CD14-positive monocyte (primary cell): ENCODE results near the gene PSMA6. TPM values are rescaled to one million over a fixed set of nuclear protein-coding genes. Genes with fewer than 3 reads are reported as not detected.
A peak's percentile ranks its signal among the peaks of the same experiment; 100 is the strongest.

Source experiments
- DNase-seq, 3 donors: peaks; one replicate each; pipeline ENCODE4 v3.0.0-alpha.2; 2011 to 2022
- H2AFZ ChIP-seq: 2 replicates; pipeline ENCODE4 v1.6.0; 2012; ENCODE audit warnings: mild to moderate bottlenecking, low read depth, low read length, inconsistent platforms; ENCODE audit not compliant: insufficient read depth, poor library complexity, severe bottlenecking
- H3K27ac ChIP-seq, 2 donors: 1 replicate in 1 of 2; 2 replicates in 1 of 2; pipeline ENCODE4 v1.5.1; 2012 to 2013; ENCODE audit warnings: low read length in 2 of 2, control low read depth in 1 of 2, inconsistent platforms in 1 of 2, low read depth in 1 of 2, mild to moderate bottlenecking in 1 of 2
- H3K27me3 ChIP-seq, 2 donors: one replicate each; pipeline versions ENCODE4 v1.6.0 to v1.6.1; 2011 to 2013; ENCODE audit warnings: low read length in 2 of 2; ENCODE audit not compliant: control insufficient read depth in 2 of 2, insufficient read depth in 2 of 2
- H3K36me3 ChIP-seq, 2 donors: replicated peaks in 1 of 2; 1 replicate in 1 of 2; 2 replicates in 1 of 2; pipeline versions ENCODE4 v1.5.1 to v1.6.1; 2012 to 2013; ENCODE audit warnings: low read length in 2 of 2, control low read depth in 1 of 2, inconsistent platforms in 1 of 2, mild to moderate bottlenecking in 1 of 2; ENCODE audit not compliant: insufficient read depth in 2 of 2, control insufficient read depth in 1 of 2
- H3K4me1 ChIP-seq, 2 donors: 1 replicate in 1 of 2; 2 replicates in 1 of 2; pipeline versions ENCODE4 v1.5.1 to v1.6.1; 2012 to 2013; ENCODE audit warnings: low read length in 2 of 2, control low read depth in 1 of 2, inconsistent platforms in 1 of 2, mild to moderate bottlenecking in 1 of 2, moderate library complexity in 1 of 2; ENCODE audit not compliant: insufficient read depth in 2 of 2, control insufficient read depth in 1 of 2
- H3K4me2 ChIP-seq: replicated peaks from 2 replicates; pipeline ENCODE3; 2012; ENCODE audit warnings: low read length, moderate library complexity, mild to moderate bottlenecking; ENCODE audit not compliant: poor library complexity, severe bottlenecking; ENCODE audit errors: extremely low read depth
- H3K4me3 ChIP-seq, 3 experiments: fragments of 200-600 bp in 1 of 3; sonication (generic) in 1 of 3; replicated peaks in 1 of 3; 1 replicate in 2 of 3; 2 replicates in 1 of 3; pipeline ENCODE4 v1.5.1; 2011 to 2013; ENCODE audit warnings: low read length in 3 of 3, mild to moderate bottlenecking in 3 of 3, control low read depth in 2 of 3, low read depth in 2 of 3, inconsistent platforms in 1 of 3, moderate library complexity in 1 of 3
- H3K79me2 ChIP-seq: 2 replicates; pipeline ENCODE4 v1.6.0; 2012; ENCODE audit warnings: mild to moderate bottlenecking, control low read depth, inconsistent platforms, low read length, moderate library complexity; ENCODE audit not compliant: insufficient read depth
- H3K9ac ChIP-seq: 2 replicates; pipeline ENCODE4 v1.6.0; 2017; ENCODE audit warnings: low read length, mild to moderate bottlenecking; ENCODE audit not compliant: insufficient read depth, poor library complexity, severe bottlenecking
- H3K9me3 ChIP-seq, 2 donors: replicated peaks in 1 of 2; 1 replicate in 1 of 2; 2 replicates in 1 of 2; pipeline versions ENCODE4 v1.5.1 to v1.6.1; 2012 to 2013; ENCODE audit warnings: low read length in 2 of 2, control low read depth in 1 of 2; ENCODE audit not compliant: control insufficient read depth in 1 of 2, insufficient read depth in 1 of 2
- H4K20me1 ChIP-seq: 2 replicates; pipeline ENCODE4 v1.6.0; 2012; ENCODE audit warnings: mild to moderate bottlenecking, low read length, control low read depth, moderate library complexity; ENCODE audit not compliant: insufficient read depth
- H3K27ac Mint-ChIP-seq, 7 donors: one replicate each; pipeline ENCODE4 v1.8.0; 2020; ENCODE audit warnings: mild to moderate bottlenecking in 7 of 7, mixed read lengths in 7 of 7, moderate library complexity in 6 of 7, inconsistent platforms in 2 of 7
- H3K27me3 Mint-ChIP-seq, 3 donors: one replicate each; pipeline ENCODE4 v1.8.0; 2021 to 2022; ENCODE audit warnings: low read depth in 3 of 3, mild to moderate bottlenecking in 3 of 3, mixed read lengths in 3 of 3, moderate library complexity in 3 of 3, inconsistent platforms in 1 of 3
- H3K36me3 Mint-ChIP-seq, 2 donors: one replicate each; pipeline ENCODE4 v1.8.0; 2020; ENCODE audit warnings: mixed read lengths in 2 of 2, inconsistent platforms in 1 of 2, mild to moderate bottlenecking in 1 of 2
- H3K4me1 Mint-ChIP-seq: one replicate; pipeline ENCODE4 v1.8.0; 2020; ENCODE audit warnings: mild to moderate bottlenecking, mixed read lengths
- H3K4me3 Mint-ChIP-seq, 2 donors: one replicate each; pipeline ENCODE4 v1.8.0; 2020; ENCODE audit warnings: mild to moderate bottlenecking in 2 of 2, mixed read lengths in 2 of 2, moderate library complexity in 1 of 2
- H3K9me3 Mint-ChIP-seq, 7 donors: one replicate each; pipeline ENCODE4 v1.8.0; 2020 to 2022; ENCODE audit warnings: mixed read lengths in 7 of 7, mild to moderate bottlenecking in 6 of 7, moderate library complexity in 6 of 7, inconsistent platforms in 2 of 7
- WGBS: methylation state at CpG from one replicate; pipeline ENCODE4 v1.1.5; 2013; ENCODE audit warnings: missing lambda C conversion rate; ENCODE audit not compliant: insufficient coverage; 5-methylcytosine and 5-hydroxymethylcytosine counted together
- intact Hi-C, 2 donors: fragments of 100-400 bp; cut with micrococcal nuclease; formaldehyde crosslinking; loops; one replicate each; pipeline versions ENCODE4 v1.15.0 to v1.15.1; 2023
- polyA plus RNA-seq, 3 donors: library from polyadenylated mRNA; depleted of rRNA in 1 of 3; unstranded in 2 of 3; stranded (reverse) in 1 of 3; fragments of 300-500 nt in 2 of 3; fragments of >200 nt in 1 of 3; fragmentation: Illumina TruSeq in 2 of 3; gene quantifications; 1 replicate in 2 of 3; 2 replicates in 1 of 3; pipeline ENCODE4 v1.2.3, GENCODE V29; 2012 to 2021
- TF ChIP-seq, protein P1 (sequence below): fragments of 200-600 bp; IDR thresholded peaks from one replicate; pipeline ENCODE4 v1.8.0; 2022; ENCODE audit warnings: antibody characterized with exemption, mild to moderate bottlenecking

Gene PSMA6
- polyA plus RNA-seq, 3 donors = 144 to 572 (median 480) TPM

DNA sequence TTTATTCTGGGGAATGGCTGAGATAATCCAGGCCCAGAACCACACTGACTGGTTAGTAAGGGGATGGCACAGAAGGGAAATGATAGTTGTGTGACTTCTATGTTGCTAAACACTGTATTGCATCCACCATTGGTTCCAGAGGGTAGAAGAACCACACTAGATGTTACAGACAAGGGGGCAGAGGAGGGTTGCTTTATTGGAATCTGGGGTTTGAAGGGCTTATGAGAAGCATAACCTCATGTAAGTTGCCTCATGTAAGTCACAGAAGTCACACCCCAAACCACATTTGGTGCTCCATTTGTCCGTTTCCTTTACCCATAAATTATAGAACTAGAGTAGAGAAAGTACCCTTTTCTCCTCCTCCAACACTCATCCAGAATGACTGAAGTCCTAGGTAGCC, 5.5 kb upstream of the PSMA6 start:
- TF ChIP-seq, protein P1, sequence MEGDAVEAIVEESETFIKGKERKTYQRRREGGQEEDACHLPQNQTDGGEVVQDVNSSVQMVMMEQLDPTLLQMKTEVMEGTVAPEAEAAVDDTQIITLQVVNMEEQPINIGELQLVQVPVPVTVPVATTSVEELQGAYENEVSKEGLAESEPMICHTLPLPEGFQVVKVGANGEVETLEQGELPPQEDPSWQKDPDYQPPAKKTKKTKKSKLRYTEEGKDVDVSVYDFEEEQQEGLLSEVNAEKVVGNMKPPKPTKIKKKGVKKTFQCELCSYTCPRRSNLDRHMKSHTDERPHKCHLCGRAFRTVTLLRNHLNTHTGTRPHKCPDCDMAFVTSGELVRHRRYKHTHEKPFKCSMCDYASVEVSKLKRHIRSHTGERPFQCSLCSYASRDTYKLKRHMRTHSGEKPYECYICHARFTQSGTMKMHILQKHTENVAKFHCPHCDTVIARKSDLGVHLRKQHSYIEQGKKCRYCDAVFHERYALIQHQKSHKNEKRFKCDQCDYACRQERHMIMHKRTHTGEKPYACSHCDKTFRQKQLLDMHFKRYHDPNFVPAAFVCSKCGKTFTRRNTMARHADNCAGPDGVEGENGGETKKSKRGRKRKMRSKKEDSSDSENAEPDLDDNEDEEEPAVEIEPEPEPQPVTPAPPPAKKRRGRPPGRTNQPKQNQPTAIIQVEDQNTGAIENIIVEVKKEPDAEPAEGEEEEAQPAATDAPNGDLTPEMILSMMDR = no peak
- peak overlapping the region in 1 of 2 donors; percentile 96 for H3K27ac ChIP-seq
- intact Hi-C loops = loop anchor here in 1 of 2 donors (10.0 kb wide), 1 partner anchor 78 kb away; no protein-coding TSS in a partner anchor
- H3K4me3 Mint-ChIP-seq = peak overlapping the region; percentile 55 to 71
- no peaks in the 10 kb centered on the region for H4K20me1 ChIP-seq
- H3K36me3 ChIP-seq = no peaks in the 10 kb centered on the region
- H3K79me2 ChIP-seq = no peaks in the 10 kb centered on the region
- DNase-seq = peak in 2 of 3 donors; percentile 55 to 64
- no CpG with 5 or more reads among the region's 1 CpG for WGBS
- H3K9me3 Mint-ChIP-seq = peaks cover 0 to 5% (median 2%) of the 10 kb centered on the region in 7 donors
- H2AFZ ChIP-seq = peak overlapping the region; percentile 49
- H3K27ac Mint-ChIP-seq = peak overlapping the region; percentile 93 to 99 (median 97)
- no peaks in the 10 kb centered on the region for H3K27me3 ChIP-seq
- peaks cover 0 to 15% of the 10 kb centered on the region in 2 donors for H3K36me3 Mint-ChIP-seq
- peak overlapping the region; percentile 76 for H3K4me2 ChIP-seq
- H3K4me1 ChIP-seq = peaks cover 51 to 59% of the 10 kb centered on the region in 2 donors
- H3K27me3 Mint-ChIP-seq = peaks cover 0 to 4% (median 0%) of the 10 kb centered on the region in 3 donors
- H3K9me3 ChIP-seq = no peaks in the 10 kb centered on the region
- H3K4me1 Mint-ChIP-seq = peaks cover 50% of the 10 kb centered on the region
- peak overlapping the region in 1 of 3 experiments; percentile 72 for H3K4me3 ChIP-seq
- H3K9ac ChIP-seq = peak overlapping the region; percentile 53

DNA sequence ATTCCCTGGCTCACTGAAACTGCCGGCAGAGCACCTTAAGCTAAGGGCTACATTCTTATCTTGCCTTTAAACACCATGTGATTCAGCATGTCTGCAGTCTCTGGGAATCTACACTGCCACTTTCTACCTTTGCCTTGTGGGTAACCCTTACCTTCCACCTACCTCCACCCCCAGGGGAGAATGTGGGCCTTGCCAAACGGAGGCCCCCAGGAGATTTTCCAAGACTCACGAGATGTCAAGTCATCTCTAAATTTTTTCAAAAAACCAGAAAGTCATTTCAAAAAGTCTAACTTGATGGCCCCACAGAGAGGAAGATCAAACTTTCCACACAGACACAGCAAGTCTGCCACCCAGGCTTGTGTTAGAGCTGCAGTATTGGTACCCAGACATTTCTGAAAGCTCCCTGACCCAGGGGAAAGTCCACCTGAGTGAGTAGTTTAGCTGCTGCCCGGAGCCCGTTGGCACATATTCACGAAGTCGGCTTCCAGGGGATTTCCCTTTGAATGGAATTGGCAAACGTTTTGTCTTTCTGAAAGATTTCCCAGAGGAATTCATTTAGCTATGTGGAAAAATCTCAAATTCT, 4.7 kb upstream of the PSMA6 start:
- H3K4me2 ChIP-seq = peak overlapping the region; percentile 16

More for the DNA sequence above, 4.7 kb upstream of the PSMA6 start:
- Mint-ChIP-seq H3K27me3 (peaks cover 0 to 3% (median 0%) of the 10 kb centered on the region in 3 donors), H3K36me3 (peaks cover 0 to 7% of the 10 kb centered on the region in 2 donors), H3K4me1 (peaks cover 50% of the 10 kb centered on the region), H3K27ac (peak overlapping the region; percentile 93 to 99 (median 97)), H3K4me3 (peak overlapping the region in 1 of 2 donors; percentile 41), H3K9me3 (peaks cover 0 to 5% (median 2%) of the 10 kb centered on the region in 7 donors)
- intact Hi-C loops = loop anchor here in 1 of 2 donors (10.0 kb wide), 1 partner anchor 77 kb away; no protein-coding TSS in a partner anchor
- peaks cover 4% of the 10 kb centered on the region for H3K79me2 ChIP-seq
- no peaks in the 10 kb centered on the region for H3K27me3 ChIP-seq
- H3K9ac ChIP-seq = no peak overlapping the region
- 0% methylated on average over 6 of the region's 8 CpGs for WGBS
- H3K4me1 ChIP-seq = peaks cover 51 to 61% of the 10 kb centered on the region in 2 donors
- peak overlapping the region; percentile 49 for H2AFZ ChIP-seq
- H3K9me3 ChIP-seq = no peaks in the 10 kb centered on the region
- peak overlapping the region in 1 of 3 experiments; percentile 72 for H3K4me3 ChIP-seq
- TF ChIP-seq, protein P1 = no peak
- peak overlapping the region; percentile 1 to 96 for H3K27ac ChIP-seq
- peak in 2 of 3 donors; percentile 51 to 89 for DNase-seq
- H3K36me3 ChIP-seq = no peaks in the 10 kb centered on the region
- H4K20me1 ChIP-seq = no peaks in the 10 kb centered on the region
